Activated T-cell treated with anti-CD3 and anti-CD28 coated beads, Interleukin-2, amount 50 U/mL, for 4 hours (primary cell): Measurements from ENCODE around the gene KBTBD4. TPM values are rescaled to one million over a fixed set of nuclear protein-coding genes. Genes with fewer than 3 reads are reported as not detected.
"Not testable (repeated sequence)": the region's sequence is repeated elsewhere in the genome, so short reads cannot be mapped to it uniquely, and the experiment has no call there.

Experiments used
- ATAC-seq, 2 donors: fragments of 200-7000 bp; cut with Tn5 transposase; one replicate each; pipeline ENCODE4 v1.10.0; 2021
- DNase-seq: peaks from one replicate; pipeline ENCODE4 v3.0.0-alpha.2; 2020
- H3K27me3 Mint-ChIP-seq: one replicate; pipeline ENCODE4 v1.8.0; 2021; ENCODE audit warnings: low read depth, mixed read lengths
- H3K36me3 Mint-ChIP-seq: one replicate; pipeline ENCODE4 v1.8.0; 2022; ENCODE audit warnings: mixed read lengths; ENCODE audit not compliant: insufficient read depth
- H3K4me1 Mint-ChIP-seq: one replicate; pipeline ENCODE4 v1.8.0; 2021; ENCODE audit warnings: low read depth, mixed read lengths
- H3K4me3 Mint-ChIP-seq: one replicate; pipeline ENCODE4 v1.8.0; 2021; ENCODE audit warnings: mild to moderate bottlenecking, moderate library complexity, mixed read lengths
- H3K9me3 Mint-ChIP-seq: one replicate; pipeline ENCODE4 v1.8.0; 2021; ENCODE audit warnings: mixed read lengths
- total RNA-seq, 3 donors: library from RNA; stranded (reverse); gene quantifications; one replicate each; pipeline ENCODE4 v1.2.1, GENCODE V29; 2021

KBTBD4 gene
- total RNA-seq, 3 donors from 2014 or later: 19.6 to 24.7 (median 21.5) TPM

DNA sequence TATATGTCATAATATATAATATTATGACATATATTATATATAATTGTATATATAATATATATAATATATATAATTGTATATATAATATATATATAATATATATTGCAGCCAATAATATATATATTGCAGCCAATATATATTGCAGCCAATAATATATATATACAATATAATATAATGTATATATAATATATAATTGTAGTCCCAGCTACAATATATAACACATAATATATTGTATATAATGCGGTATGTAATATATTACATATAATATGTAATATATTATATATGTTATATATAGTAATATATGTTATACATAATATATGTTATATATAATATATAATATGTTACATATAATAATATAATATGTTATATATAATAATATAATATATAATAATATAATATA, 20.1 kb downstream of the KBTBD4 start:
- no peaks in the 10 kb centered on the region for H3K27me3 Mint-ChIP-seq
- DNase-seq (no peak), ATAC-seq (no peak)
- no peaks in the 10 kb centered on the region for H3K36me3 Mint-ChIP-seq
- H3K4me1 Mint-ChIP-seq: peaks cover 2% of the 10 kb centered on the region
- no peak overlapping the region for H3K4me3 Mint-ChIP-seq
- no peaks in the 10 kb centered on the region for H3K9me3 Mint-ChIP-seq

DNA sequence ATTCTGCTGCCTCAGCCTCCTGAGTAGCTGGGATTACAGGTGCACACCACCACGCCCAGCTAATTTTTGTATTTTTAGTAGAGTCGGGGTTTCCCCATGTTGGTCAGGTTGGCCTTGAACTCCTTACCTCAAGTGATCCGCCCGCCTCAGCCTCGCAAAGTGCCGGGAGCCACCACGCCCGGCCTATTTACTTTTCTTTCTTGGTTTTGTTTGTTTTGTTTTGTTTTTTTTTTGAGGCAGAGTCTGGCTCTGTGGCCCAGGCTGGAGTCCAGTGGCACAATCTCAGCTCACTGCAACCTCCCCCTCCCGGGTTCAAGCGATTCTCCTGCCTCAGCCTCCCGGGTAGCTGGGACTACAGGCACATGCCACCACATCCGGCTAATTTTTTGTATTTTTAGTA, 21.8 kb downstream of the KBTBD4 start:
- DNase-seq, H3K4me1 Mint-ChIP-seq, H3K27me3 Mint-ChIP-seq: not testable (repeated sequence)

DNA sequence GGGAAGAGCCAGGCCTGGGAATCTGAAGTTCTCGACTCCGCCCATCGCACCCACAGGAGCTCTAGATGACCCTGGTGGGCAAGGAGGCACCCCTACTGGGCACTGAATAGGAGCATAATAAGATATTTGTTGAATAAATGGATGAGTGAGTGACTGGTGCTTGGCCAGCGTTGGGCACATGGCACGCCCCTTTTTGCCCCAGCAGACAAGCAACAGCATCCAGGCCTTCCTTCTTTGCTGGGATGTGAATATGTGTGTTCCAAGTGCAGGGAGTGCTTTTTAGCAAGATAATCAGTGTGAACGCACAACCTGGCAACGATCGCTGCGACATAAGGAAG, 25.4 kb downstream of the KBTBD4 start:
- Mint-ChIP-seq H3K9me3 (no peaks in the 10 kb centered on the region), H3K27me3 (no peaks in the 10 kb centered on the region), H3K4me1 (peaks cover 35% of the 10 kb centered on the region), H3K4me3 (peak overlapping the region; percentile 82), H3K36me3 (peaks cover 14% of the 10 kb centered on the region)
- ATAC-seq (peak; percentile 16 to 31), DNase-seq (no peak)

More for the DNA sequence above, 21.8 kb downstream of the KBTBD4 start:
- H3K36me3 Mint-ChIP-seq, ATAC-seq, H3K9me3 Mint-ChIP-seq, H3K4me3 Mint-ChIP-seq: not testable (repeated sequence)

DNA sequence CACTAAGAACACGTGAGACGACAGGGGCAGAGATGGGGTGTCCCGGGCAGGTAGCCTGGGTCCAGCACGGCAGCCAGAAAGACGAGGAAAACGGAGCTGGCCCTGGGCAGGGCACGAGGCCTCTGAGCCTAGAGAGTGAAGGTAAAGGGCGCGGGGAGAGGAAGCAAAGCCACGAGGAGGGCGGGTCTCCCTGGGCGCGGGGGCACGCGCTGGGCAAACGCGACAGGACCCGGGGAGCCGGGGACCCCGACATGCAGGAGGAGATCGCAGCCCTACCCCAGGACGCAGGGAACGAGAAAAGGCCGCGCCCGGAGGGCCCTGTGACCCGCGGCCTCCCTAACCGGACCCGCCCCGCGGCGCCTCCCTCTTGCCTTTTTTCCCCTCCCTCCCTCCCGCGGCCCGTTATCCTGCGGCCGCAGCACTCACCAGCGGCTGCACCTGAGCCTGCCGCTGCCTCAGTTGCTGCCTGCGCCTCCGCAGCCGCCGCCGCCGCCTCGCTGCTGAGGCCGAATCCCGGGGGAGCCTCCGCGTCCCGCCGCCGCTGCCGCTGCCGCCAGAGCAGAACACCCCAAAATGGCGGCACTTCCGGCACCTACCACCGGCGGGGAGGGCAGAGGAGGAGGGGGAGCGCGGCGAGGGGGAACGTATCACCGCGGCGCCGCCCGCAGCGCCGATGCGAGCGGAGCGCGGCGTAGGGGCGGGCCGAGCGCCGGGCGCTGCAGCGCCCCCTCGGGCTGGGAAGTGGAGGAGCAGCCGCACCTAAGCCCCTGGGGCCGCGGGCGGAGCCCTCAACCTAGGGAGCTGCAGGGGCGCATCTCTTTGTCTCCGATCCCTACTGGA, 26.0 kb downstream of the KBTBD4 start, which contains the start of gene CELF1:
TSS of gene CELF1 (minus strand) at position 567 of the 840 bp plus-strand sequence. CDS start 53,609 bp downstream, outside the sequence.
- Mint-ChIP-seq H3K36me3 (peaks cover 14% of the 10 kb centered on the region), H3K4me3 (peak within 1 kb of the TSS; percentile 92), H3K4me1 (peaks cover 41% of the 10 kb centered on the region), H3K9me3 (no peaks in the 10 kb centered on the region), H3K27me3 (no peaks in the 10 kb centered on the region)
- DNase-seq (peak; percentile 88), ATAC-seq (peak; percentile 95)

DNA sequence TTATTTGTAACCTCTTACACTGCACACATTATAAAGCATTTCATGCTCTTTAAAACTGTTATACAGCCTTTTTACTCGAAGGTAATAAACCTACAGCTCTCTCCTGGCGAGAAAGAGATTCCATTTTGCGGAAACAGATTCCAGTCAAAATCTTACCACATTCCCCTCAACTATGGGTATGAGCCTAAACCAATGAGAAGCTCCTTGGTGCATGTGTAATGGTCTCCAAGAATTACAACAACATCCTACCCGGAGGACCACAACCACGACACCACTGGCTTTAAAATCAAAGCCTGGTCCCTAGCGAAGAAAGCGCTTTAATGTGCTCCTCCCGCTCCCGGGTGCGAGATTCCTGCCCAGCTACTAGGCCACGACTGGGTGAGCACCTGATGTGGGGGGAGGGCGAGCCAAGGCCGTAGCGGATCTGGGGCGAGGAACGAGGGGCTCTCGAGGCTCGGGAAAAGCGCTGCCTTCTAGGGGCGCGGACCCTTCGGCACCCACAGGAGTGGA, 26.7 kb downstream of the KBTBD4 start:
- no peaks in the 10 kb centered on the region for H3K27me3 Mint-ChIP-seq
- H3K4me3 Mint-ChIP-seq: peak overlapping the region; percentile 92
- H3K36me3 Mint-ChIP-seq: peaks cover 16% of the 10 kb centered on the region
- DNase-seq: peak; percentile 14
- H3K9me3 Mint-ChIP-seq: no peaks in the 10 kb centered on the region
- H3K4me1 Mint-ChIP-seq: peaks cover 46% of the 10 kb centered on the region
- peak; percentile 3 for ATAC-seq

DNA sequence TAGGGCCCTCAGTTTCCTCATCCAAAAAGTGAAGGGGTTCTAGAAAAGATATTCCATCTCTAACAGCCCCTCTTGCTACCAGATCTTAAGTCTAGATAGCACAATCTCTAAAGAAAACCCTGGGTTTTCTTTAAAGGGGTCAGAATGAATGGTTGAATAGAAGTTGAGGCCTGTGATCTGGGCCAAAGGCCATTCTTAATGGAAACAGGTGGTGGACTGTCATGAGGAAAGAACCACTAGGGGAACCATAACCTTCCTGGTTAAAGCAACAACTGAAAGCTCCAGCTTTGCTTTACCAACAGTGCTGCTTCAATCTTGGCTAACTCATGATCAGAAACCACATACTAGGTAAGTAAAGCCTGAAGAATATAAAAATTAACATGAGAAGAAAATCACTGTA, 27.7 kb downstream of the KBTBD4 start:
- ATAC-seq (no peak), DNase-seq (no peak)
- H3K27me3 Mint-ChIP-seq: no peaks in the 10 kb centered on the region
- peaks cover 17% of the 10 kb centered on the region for H3K36me3 Mint-ChIP-seq
- peak overlapping the region; percentile 92 for H3K4me3 Mint-ChIP-seq
- H3K9me3 Mint-ChIP-seq: no peaks in the 10 kb centered on the region
- peaks cover 53% of the 10 kb centered on the region for H3K4me1 Mint-ChIP-seq

DNA sequence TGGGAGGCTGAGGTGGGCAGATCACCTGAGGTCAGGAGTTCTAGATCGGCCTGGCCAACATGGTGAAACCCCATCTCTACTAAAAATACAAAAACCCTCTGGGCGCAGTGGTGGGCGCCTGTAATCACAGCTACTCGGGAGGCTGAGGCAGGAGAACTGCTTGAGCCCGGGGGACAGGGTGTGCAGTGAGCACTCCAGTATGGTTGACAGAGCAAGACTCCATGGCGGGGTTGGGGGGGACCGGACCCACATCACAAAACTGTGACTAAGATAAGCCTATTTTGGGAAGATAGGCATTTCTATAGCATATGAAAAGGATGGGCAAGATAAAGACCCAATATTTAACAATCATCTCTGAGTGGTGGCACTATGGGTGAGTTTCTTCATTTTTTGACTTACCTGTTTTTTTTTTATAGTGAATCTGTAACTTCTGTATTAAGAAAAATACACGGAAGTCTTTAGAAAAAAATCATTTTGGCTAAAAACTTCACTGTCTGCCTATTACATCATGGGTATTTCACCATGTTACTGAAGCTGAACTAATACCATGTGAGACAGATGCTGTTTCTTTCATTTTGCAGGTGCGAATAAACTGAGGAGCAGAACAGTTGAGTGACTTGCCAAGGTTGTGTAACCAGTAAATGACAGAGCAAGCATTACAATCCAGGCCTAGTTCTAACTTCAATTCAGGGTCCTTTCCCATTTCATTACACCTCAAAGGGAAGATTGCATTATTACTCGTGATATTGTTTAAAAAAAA, 28.3 kb downstream of the KBTBD4 start:
- no peak for DNase-seq
- Mint-ChIP-seq H3K9me3 (no peaks in the 10 kb centered on the region), H3K27me3 (no peaks in the 10 kb centered on the region), H3K4me1 (peaks cover 53% of the 10 kb centered on the region), H3K36me3 (peaks cover 17% of the 10 kb centered on the region), H3K4me3 (peak overlapping the region; percentile 92)
- no peak for ATAC-seq

DNA sequence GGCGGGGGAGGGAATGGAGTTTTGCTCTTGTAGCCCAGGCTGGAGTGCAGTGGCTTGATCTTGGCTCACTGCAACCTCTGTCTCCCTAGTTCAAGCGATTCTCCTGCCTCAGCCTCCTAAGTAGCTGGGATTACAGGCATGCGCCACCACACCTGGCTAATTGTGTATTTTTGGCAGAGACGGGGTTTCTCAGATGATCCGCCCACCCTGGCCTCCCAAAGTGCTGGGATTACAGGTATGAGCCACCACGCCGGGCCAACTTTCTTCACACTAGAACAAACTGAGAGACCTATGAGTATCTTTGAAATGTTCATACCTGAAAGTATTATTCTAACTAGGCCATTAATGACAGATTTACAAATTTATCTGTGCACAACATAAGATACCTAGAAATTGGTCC, 32.5 kb downstream of the KBTBD4 start:
- Mint-ChIP-seq H3K4me1 (peaks cover 73% of the 10 kb centered on the region), H3K36me3 (peaks cover 14% of the 10 kb centered on the region)
- not testable (repeated sequence) for ATAC-seq, DNase-seq, H3K4me3 Mint-ChIP-seq, H3K9me3 Mint-ChIP-seq, H3K27me3 Mint-ChIP-seq

DNA sequence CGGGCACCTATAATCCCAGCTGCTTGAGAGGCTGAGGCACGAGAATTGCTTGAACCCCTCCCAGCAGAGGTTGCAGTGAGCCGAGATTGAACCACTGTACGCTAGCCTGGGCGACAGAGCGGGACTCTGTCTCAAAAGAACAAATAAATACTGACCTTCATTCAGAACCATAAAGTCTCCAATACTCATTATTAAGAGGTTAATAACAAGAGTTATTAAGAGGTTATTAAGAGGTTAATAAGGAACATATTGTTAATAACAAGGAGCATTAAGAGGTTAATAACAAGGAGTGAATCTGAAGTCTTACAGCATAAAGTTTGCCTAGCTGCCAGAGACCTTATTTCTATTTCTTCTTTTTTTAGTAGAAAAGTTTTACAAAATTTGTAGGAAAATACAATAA, 33.5 kb downstream of the KBTBD4 start:
- ATAC-seq (no peak), DNase-seq (no peak)
- Mint-ChIP-seq H3K9me3 (no peaks in the 10 kb centered on the region), H3K4me3 (no peak overlapping the region), H3K4me1 (peaks cover 73% of the 10 kb centered on the region), H3K36me3 (peaks cover 9% of the 10 kb centered on the region), H3K27me3 (no peaks in the 10 kb centered on the region)

DNA sequence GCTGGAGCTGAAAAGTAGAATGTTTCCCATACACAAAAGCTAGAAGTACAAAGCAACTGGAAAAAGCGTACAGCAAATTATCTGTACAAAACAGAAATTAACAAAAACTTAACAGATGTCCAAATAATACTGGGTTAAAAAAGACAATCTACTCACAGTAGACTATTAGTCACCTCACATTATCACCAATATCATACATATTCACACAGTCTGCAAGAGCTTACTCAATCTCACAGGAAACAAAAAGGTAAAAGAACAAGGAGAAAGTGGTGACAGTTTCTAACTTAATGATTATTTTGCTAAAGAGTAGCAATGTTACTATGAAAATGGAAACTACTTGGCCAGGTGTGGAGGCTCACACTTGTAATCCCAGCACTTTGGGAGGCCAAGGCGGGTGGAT, 37.7 kb downstream of the KBTBD4 start:
- ATAC-seq: peak; percentile 20 to 29

DNA sequence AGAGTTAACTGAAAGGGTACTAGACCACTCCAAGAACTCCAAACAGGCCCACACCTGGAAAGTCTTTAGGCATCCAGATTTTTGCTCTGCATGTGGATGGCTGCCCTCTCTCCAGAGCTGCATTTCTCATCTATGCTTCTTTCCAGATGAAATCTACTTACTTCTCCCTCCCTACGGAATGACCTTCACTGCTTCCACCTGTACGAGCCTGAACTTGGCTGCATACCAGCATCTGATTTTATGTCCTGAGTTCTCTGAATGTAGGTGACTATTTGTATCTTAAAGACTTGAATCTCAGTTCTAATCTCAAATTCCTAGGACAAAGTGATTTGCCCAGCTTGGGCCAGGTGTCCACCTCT, 39.1 kb downstream of the KBTBD4 start:
- no peak for ATAC-seq
- H3K4me3 Mint-ChIP-seq: peak overlapping the region; percentile 50
- peaks cover 9% of the 10 kb centered on the region for H3K36me3 Mint-ChIP-seq

More for the DNA sequence above, 37.7 kb downstream of the KBTBD4 start:
- Mint-ChIP-seq H3K4me3 (peak overlapping the region; percentile 58), H3K4me1 (peaks cover 66% of the 10 kb centered on the region), H3K36me3 (peaks cover 6% of the 10 kb centered on the region), H3K9me3 (no peaks in the 10 kb centered on the region), H3K27me3 (no peaks in the 10 kb centered on the region)
- no peak for DNase-seq

DNA sequence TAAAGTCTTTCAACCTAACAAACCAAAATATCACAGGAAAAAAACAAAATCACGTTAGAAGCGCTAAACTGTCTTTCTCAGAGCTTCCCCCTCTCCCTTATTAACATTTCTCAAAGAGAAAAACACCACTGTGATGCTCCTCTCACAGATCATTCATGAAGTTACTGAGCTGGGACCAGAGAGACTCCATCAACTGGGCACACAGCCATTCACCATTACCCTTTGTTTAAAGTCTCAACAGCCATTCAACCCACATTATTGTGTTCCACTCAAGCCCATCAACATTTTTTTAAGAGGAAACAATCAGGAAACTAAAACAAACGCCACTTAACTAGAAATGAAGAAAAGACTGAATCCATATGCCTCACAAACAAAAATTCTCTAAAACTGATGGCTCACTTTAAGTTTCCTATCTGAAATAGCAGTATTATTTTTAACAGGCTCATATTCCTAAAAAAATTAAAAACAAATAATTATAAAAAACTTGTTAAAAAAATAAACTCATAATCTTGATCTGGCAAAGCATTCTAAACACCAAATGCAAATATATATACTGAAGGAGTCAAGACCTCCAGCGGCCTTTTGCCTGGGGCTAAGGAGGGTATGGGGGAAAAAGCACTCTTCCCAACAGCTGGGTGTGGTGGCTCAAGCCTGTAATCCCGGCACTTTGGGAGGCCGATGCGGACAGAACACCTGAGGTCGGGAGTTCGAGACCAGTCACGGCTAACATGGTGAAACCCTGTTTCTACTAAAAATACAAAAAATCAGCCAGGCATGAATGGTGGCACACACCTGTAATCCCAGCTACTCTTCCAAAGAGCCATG, 39.8 kb downstream of the KBTBD4 start:
- DNase-seq (no peak), ATAC-seq (no peak)
- Mint-ChIP-seq H3K36me3 (peaks cover 9% of the 10 kb centered on the region), H3K27me3 (no peaks in the 10 kb centered on the region), H3K4me3 (no peak overlapping the region), H3K4me1 (peaks cover 65% of the 10 kb centered on the region), H3K9me3 (no peaks in the 10 kb centered on the region)

More for the DNA sequence above, 39.1 kb downstream of the KBTBD4 start:
- H3K4me1 Mint-ChIP-seq: peaks cover 70% of the 10 kb centered on the region
- no peaks in the 10 kb centered on the region for H3K9me3 Mint-ChIP-seq
- no peak for DNase-seq
- no peaks in the 10 kb centered on the region for H3K27me3 Mint-ChIP-seq

DNA sequence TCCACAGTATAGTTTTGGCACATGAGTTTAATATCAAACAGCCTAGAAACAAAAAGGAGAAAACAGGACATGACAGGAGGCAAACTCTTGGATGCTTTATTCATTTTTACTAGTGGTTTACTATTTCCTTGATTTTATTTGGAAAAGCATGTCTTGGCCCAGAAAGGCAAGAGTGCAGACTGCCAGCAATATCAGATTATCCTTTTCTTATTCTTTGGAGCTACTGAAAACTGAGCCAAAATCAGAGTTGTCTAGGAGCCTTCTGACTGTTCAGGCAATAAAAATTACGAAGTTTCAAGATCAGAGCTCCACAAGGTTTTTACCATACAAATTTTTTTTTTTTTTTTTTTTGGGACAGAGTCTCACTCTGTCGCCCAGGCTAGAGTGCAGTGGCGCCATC, 41.9 kb downstream of the KBTBD4 start:
- peaks cover 60% of the 10 kb centered on the region for H3K4me1 Mint-ChIP-seq
- H3K27me3 Mint-ChIP-seq: no peaks in the 10 kb centered on the region
- H3K9me3 Mint-ChIP-seq: no peaks in the 10 kb centered on the region
- no peak overlapping the region for H3K4me3 Mint-ChIP-seq
- ATAC-seq: no peak
- H3K36me3 Mint-ChIP-seq: peaks cover 9% of the 10 kb centered on the region
- no peak for DNase-seq

DNA sequence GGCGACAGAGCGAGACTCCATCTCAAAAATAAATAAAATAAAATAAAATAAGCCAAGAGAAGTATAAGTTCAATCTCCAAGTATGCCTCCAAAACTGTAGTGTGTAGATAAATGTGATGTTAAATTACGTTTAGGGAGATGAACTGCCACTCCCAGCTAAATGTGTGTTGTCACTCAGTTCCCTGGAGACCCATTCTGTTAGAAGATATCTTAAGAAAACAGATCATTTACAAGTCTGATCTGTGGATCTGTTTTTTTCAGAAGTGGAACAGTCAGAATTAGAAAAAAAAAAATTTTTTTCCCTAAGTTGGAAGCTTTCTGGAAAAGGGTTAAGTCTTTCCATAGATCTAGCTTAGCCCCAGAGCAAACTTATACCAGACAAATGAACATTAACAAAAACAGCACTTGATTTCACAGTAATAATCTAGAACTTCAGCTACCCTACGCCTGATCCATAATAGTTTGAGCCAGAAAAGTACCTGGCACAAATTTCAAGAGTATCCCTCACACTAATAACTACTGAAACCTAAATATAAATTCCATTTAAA, 44.0 kb downstream of the KBTBD4 start:
- Mint-ChIP-seq H3K27me3 (no peaks in the 10 kb centered on the region), H3K4me3 (no peak overlapping the region), H3K9me3 (no peaks in the 10 kb centered on the region), H3K4me1 (peaks cover 56% of the 10 kb centered on the region), H3K36me3 (peaks cover 17% of the 10 kb centered on the region)
- DNase-seq (no peak), ATAC-seq (no peak)
